Urothelium cell line (cell line): Measurements from ENCODE around the gene MAX.
"Not testable (repeated sequence)": the region's sequence is repeated elsewhere in the genome, so short reads cannot be mapped to it uniquely, and the experiment has no call there.

Experiments used
- DNase-seq: peaks from one replicate; pipeline ENCODE4 v3.0.0; 2011; ENCODE audit warnings: low spot score, mixed read lengths
- FAIRE-seq: peaks from 2 replicates; lab custom pipeline; 2011; peaks lifted over from hg19 to GRCh38; lab: Jason Lieb, UNC

MAX gene

GRCh38 chr14:65106316-65106715, 4.0 kb upstream of the MAX start:
- DNase-seq (no peak), FAIRE-seq (no peak)

GRCh38 chr14:65104791-65105190, 2.5 kb upstream of the MAX start:
- FAIRE-seq (no peak), DNase-seq (no peak)

GRCh38 chr14:65103150-65103760, 938 bp upstream of the MAX start:
- FAIRE-seq (peak; percentile 79), DNase-seq (peak; percentile 49)

GRCh38 chr14:65101631-65102440, 481 bp downstream of the MAX start:
- DNase-seq, result no peak
- FAIRE-seq, result no peak

- DNase-seq (no peak), FAIRE-seq (no peak)
Observed at GRCh38 chr14:65100922-65101541, 1.3 kb downstream of the MAX start.

- FAIRE-seq (no peak), DNase-seq (no peak)
Observed at GRCh38 chr14:65098586-65098985, 3.7 kb downstream of the MAX start.

- no peak for DNase-seq
- FAIRE-seq, result no peak
Observed at GRCh38 chr14:65096323-65097089, 5.8 kb downstream of the MAX start.

- FAIRE-seq (no peak), DNase-seq (no peak)
Observed at GRCh38 chr14:65095633-65096205, 6.6 kb downstream of the MAX start.

- DNase-seq (no peak), FAIRE-seq (no peak)
Observed at GRCh38 chr14:65092349-65092748, 10.0 kb downstream of the MAX start.

- not testable (repeated sequence) for DNase-seq, FAIRE-seq
Observed at GRCh38 chr14:65087835-65088234, 14.5 kb downstream of the MAX start.

GRCh38 chr14:65086686-65087085, 15.6 kb downstream of the MAX start:
- not testable (repeated sequence) for DNase-seq, FAIRE-seq

- FAIRE-seq (no peak), DNase-seq (no peak)
Observed at GRCh38 chr14:65084554-65085505, 17.5 kb downstream of the MAX start.

- DNase-seq (no peak), FAIRE-seq (no peak)
Observed at GRCh38 chr14:65082930-65083329, 19.4 kb downstream of the MAX start.

GRCh38 chr14:65080960-65081747, 21.2 kb downstream of the MAX start:
- DNase-seq (no peak), FAIRE-seq (no peak)

- peak; percentile 91 for FAIRE-seq
- no peak for DNase-seq
Observed at GRCh38 chr14:65079768-65080167, 22.5 kb downstream of the MAX start.

GRCh38 chr14:65079201-65079600, 23.1 kb downstream of the MAX start:
- DNase-seq (no peak), FAIRE-seq (peak; percentile 63)

GRCh38 chr14:65077318-65077717, 25.0 kb downstream of the MAX start:
- no peak for DNase-seq
- peak; percentile 37 for FAIRE-seq

GRCh38 chr14:65075628-65076325, 26.5 kb downstream of the MAX start:
- no peak for DNase-seq
- FAIRE-seq, result no peak
